Measurements from ENCODE around the gene TRAF2. TPM values are rescaled to one million over a fixed set of nuclear protein-coding genes. Genes with fewer than 3 reads are reported as not detected.

TRAF2 gene
- total RNA-seq, 1 donor from 2014 or later, result 4.7 TPM

GRCh38 chr9:136973618-136974617 lies 87.6 kb downstream of the TRAF2 start:
- Histone ChIP-seq H3K4me3 (ENCODE audit: low read length in 3 of 3) (no peak overlapping the region), H3K9me3 (ENCODE audit: control insufficient read depth in 3 of 3, low read length in 3 of 3) (no peaks in the 10 kb centered on the region), H3K36me3 (ENCODE audit: control insufficient read depth in 3 of 3, insufficient read depth in 3 of 3, low read length in 3 of 3) (no peaks in the 10 kb centered on the region), H3K27ac (ENCODE audit: low read depth, low read length) (no peak overlapping the region), H3K27me3 (ENCODE audit: control insufficient read depth in 3 of 3, insufficient read depth in 3 of 3, low read length in 3 of 3) (peaks cover 0 to 8% (median 6%) of the 10 kb centered on the region in 3 donors), H3K4me1 (ENCODE audit: control insufficient read depth in 3 of 3, insufficient read depth in 3 of 3, low read length in 3 of 3) (peaks cover 2 to 26% (median 26%) of the 10 kb centered on the region in 3 donors), H3K9ac (ENCODE audit: low read depth in 1 of 3, low read length in 3 of 3) (no peak overlapping the region)

GRCh38 chr9:136974817-136975535 lies 88.7 kb downstream of the TRAF2 start:
- Histone ChIP-seq H3K4me3 (ENCODE audit: low read length in 3 of 3) (no peak overlapping the region), H3K27me3 (ENCODE audit: control insufficient read depth in 3 of 3, insufficient read depth in 3 of 3, low read length in 3 of 3) (peaks cover 0 to 8% (median 5%) of the 10 kb centered on the region in 3 donors), H3K9ac (ENCODE audit: low read depth in 1 of 3, low read length in 3 of 3) (no peak overlapping the region), H3K4me1 (ENCODE audit: control insufficient read depth in 3 of 3, insufficient read depth in 3 of 3, low read length in 3 of 3) (peaks cover 2 to 26% (median 26%) of the 10 kb centered on the region in 3 donors), H3K9me3 (ENCODE audit: control insufficient read depth in 3 of 3, low read length in 3 of 3) (no peaks in the 10 kb centered on the region), H3K27ac (ENCODE audit: low read depth, low read length) (no peak overlapping the region), H3K36me3 (ENCODE audit: control insufficient read depth in 3 of 3, insufficient read depth in 3 of 3, low read length in 3 of 3) (no peaks in the 10 kb centered on the region)

- H3K36me3 ChIP-seq (ENCODE audit: control insufficient read depth in 3 of 3, insufficient read depth in 3 of 3, low read length in 3 of 3), result no peaks in the 10 kb centered on the region
- H3K27me3 ChIP-seq (ENCODE audit: control insufficient read depth in 3 of 3, insufficient read depth in 3 of 3, low read length in 3 of 3), result peaks cover 0 to 8% (median 0%) of the 10 kb centered on the region in 3 donors
- no peak overlapping the region for H3K4me3 ChIP-seq (ENCODE audit: low read length in 3 of 3)
- H3K9me3 ChIP-seq (ENCODE audit: control insufficient read depth in 3 of 3, low read length in 3 of 3), result no peaks in the 10 kb centered on the region
- peaks cover 2 to 26% (median 26%) of the 10 kb centered on the region in 3 donors for H3K4me1 ChIP-seq (ENCODE audit: control insufficient read depth in 3 of 3, insufficient read depth in 3 of 3, low read length in 3 of 3)
- H3K27ac ChIP-seq (ENCODE audit: low read depth, low read length), result no peak overlapping the region
- no peak overlapping the region for H3K9ac ChIP-seq (ENCODE audit: low read depth in 1 of 3, low read length in 3 of 3)
Observed at GRCh38 chr9:136975644-136976043, 89.3 kb downstream of the TRAF2 start.

Small RNA genes within 50 kb of the gene (small RNA-seq; reads per million reads assigned to genes)
- gene MIR4479, result 0.12 reads per million

Other genes with a start within 250 kb of the TRAF2 start
- gene EGFL7, start 223.6 kb upstream of the TRAF2 start, total RNA-seq, result 51.7 TPM
- gene AGPAT2, start 199.1 kb upstream of the TRAF2 start, total RNA-seq, result 27.1 TPM
- 11.0 TPM for gene DIPK1B, start 173.9 kb upstream of the TRAF2 start, total RNA-seq
- gene LCN10, start 143.6 kb upstream of the TRAF2 start, total RNA-seq, result 2.1 TPM
- not detected for gene LCN6, start 138.0 kb upstream of the TRAF2 start, total RNA-seq
- gene LCN8, start 128.3 kb upstream of the TRAF2 start, total RNA-seq, result not detected
- gene LCN15, start 122.0 kb upstream of the TRAF2 start, total RNA-seq, result not detected
- 28.7 TPM for gene TMEM141, start 95.2 kb upstream of the TRAF2 start, total RNA-seq
- 1.0 TPM for gene CCDC183, start 90.2 kb upstream of the TRAF2 start, total RNA-seq
- gene RABL6, start 78.6 kb upstream of the TRAF2 start, total RNA-seq, result 34.4 TPM
- 0.52 TPM for gene AJM1, start 44.0 kb upstream of the TRAF2 start, total RNA-seq
- gene PHPT1, start 37.1 kb upstream of the TRAF2 start, total RNA-seq, result 109 TPM
- gene MAMDC4, start 34.2 kb upstream of the TRAF2 start, total RNA-seq, result 0.52 TPM
- 196 TPM for gene EDF1, start 20.2 kb upstream of the TRAF2 start, total RNA-seq
- gene FBXW5, start 58.2 kb downstream of the TRAF2 start, total RNA-seq, result 45.4 TPM
- gene C8G, start 58.7 kb downstream of the TRAF2 start, total RNA-seq, result not detected
- gene LCN12, start 65.8 kb downstream of the TRAF2 start, total RNA-seq, result not detected
- 4.2 TPM for gene PTGDS, start 91.0 kb downstream of the TRAF2 start, total RNA-seq
- gene LCNL1, start 96.5 kb downstream of the TRAF2 start, total RNA-seq, result under 0.01 TPM
- 2.1 TPM for gene PAXX, start 105.9 kb downstream of the TRAF2 start, total RNA-seq
- gene CLIC3, start 110.1 kb downstream of the TRAF2 start, total RNA-seq, result not detected
- gene ABCA2, start 141.7 kb downstream of the TRAF2 start, total RNA-seq, result 5.2 TPM
- not detected for gene FUT7, start 145.6 kb downstream of the TRAF2 start, total RNA-seq
- gene NPDC1, start 159.7 kb downstream of the TRAF2 start, total RNA-seq, result 5.7 TPM
- gene ENTPD2, start 167.5 kb downstream of the TRAF2 start, total RNA-seq, result 5.2 TPM
- 1.0 TPM for gene SAPCD2, start 184.0 kb downstream of the TRAF2 start, total RNA-seq
- gene UAP1L1, start 191.0 kb downstream of the TRAF2 start, total RNA-seq, result 1.0 TPM
- gene MAN1B1, start 200.5 kb downstream of the TRAF2 start, total RNA-seq, result 31.8 TPM
- gene DPP7, start 228.2 kb downstream of the TRAF2 start, total RNA-seq, result 19.8 TPM

All from skeletal muscle tissue (tissue), 5 donors.